Neural progenitor cell (in vitro differentiated cells): Measurements from ENCODE around the gene HTR1D.
"Not testable (repeated sequence)": the region's sequence is repeated elsewhere in the genome, so short reads cannot be mapped to it uniquely, and the experiment has no call there.

Source experiments
- CTCF ChIP-seq: fragments of 200-600 bp; sonication (generic); IDR thresholded peaks from 2 replicates; pipeline ENCODE4 v1.5.1; 2017; ENCODE audit warnings: antibody characterized with exemption, mild to moderate bottlenecking
- EZH2 ChIP-seq: fragments of 200-600 bp; sonication (generic); IDR thresholded peaks from 2 replicates; pipeline ENCODE4 v1.6.1; 2017; ENCODE audit warnings: antibody characterized with exemption, mild to moderate bottlenecking, moderate library complexity
- EZH2phosphoT487 ChIP-seq: fragments of 200-600 bp; sonication (generic); IDR thresholded peaks from 2 replicates; pipeline ENCODE4 v1.6.1; 2017; ENCODE audit warnings: antibody characterized with exemption

GRCh38 chr1:23223490-23223951 lies 6.2 kb upstream of the HTR1D start:
- TF ChIP-seq CTCF, EZH2phosphoT487, EZH2: not testable (repeated sequence)
